Measurements from ENCODE around the gene HTRA3. TPM values are rescaled to one million over a fixed set of nuclear protein-coding genes. Genes with fewer than 3 reads are reported as not detected.

Gene HTRA3
- total RNA-seq, 1 experiment from 2014 or later: 2.3 TPM

DNA sequence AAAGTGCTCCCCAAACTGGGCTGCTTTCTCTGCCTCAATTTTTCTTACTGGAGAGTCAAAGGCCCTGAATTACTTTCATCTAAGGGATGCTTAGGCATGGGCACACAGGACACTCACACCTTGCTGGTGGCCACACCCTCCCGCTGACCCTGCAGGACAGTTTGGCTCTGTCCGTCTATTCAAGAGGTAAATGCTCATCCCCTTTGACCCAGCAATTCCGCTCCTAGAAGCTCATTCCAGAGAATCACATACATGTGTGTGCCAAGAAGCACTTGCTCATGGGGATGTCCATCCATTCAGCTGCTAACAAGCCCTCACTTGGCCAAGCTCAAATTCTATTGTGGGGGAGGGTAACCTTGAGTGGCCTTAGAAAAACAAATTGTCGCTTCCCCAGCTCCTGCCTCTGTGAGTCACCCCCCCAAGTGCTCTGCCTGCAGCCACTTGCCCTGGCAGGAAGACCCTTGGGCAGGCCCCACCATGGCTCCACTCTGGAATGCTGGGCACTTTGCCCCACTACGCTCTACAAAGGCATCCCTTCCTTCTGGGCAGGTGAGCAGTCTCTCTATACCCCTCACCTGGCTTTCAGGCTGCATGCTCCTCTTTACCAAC, 54.5 kb downstream of the HTRA3 start:
- Mint-ChIP-seq H3K36me3 (0 out of 2 replicates have a peak, but pooled peaks cover 2% of the 10 kb centered on the region), H3K4me1 (no peaks in the 10 kb centered on the region), H3K27me3 (ENCODE audit: low read depth) (no peaks in the 10 kb centered on the region), H3K9me3 (peaks cover 8% of the 10 kb centered on the region), H3K27ac (no peak overlapping the region), H3K4me3 (no peak overlapping the region)
- ChIA-PET CTCF (interaction anchor here (1.4 kb wide), 1 partner anchor 15 kb away, joined by 3 read pairs; no protein-coding TSS in a partner anchor), POLR2A (no interaction called here)
- TF ChIP-seq NFYB (CRISPR knock-in tag; conservative IDR thresholded peaks at IDR 0.05; ENCODE audit: low read depth) (no peak), NR2C2 (CRISPR knock-in tag; IDR thresholded peaks at IDR 0.05) (no peak)
- TF ChIP-seq, protein P1, sequence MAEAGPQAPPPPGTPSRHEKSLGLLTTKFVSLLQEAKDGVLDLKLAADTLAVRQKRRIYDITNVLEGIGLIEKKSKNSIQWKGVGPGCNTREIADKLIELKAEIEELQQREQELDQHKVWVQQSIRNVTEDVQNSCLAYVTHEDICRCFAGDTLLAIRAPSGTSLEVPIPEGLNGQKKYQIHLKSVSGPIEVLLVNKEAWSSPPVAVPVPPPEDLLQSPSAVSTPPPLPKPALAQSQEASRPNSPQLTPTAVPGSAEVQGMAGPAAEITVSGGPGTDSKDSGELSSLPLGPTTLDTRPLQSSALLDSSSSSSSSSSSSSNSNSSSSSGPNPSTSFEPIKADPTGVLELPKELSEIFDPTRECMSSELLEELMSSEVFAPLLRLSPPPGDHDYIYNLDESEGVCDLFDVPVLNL (CRISPR knock-in tag; IDR thresholded peaks at IDR 0.05; ENCODE audit: borderline replicate concordance, low read depth): no peak
- no peak for DNase-seq (ENCODE audit: low spot score)
- no peak for ATAC-seq

GRCh38 chr4:8324640-8325239, 55.2 kb downstream of the HTRA3 start:
- no peak overlapping the region for H3K27ac Mint-ChIP-seq
- TF ChIP-seq, protein P2, sequence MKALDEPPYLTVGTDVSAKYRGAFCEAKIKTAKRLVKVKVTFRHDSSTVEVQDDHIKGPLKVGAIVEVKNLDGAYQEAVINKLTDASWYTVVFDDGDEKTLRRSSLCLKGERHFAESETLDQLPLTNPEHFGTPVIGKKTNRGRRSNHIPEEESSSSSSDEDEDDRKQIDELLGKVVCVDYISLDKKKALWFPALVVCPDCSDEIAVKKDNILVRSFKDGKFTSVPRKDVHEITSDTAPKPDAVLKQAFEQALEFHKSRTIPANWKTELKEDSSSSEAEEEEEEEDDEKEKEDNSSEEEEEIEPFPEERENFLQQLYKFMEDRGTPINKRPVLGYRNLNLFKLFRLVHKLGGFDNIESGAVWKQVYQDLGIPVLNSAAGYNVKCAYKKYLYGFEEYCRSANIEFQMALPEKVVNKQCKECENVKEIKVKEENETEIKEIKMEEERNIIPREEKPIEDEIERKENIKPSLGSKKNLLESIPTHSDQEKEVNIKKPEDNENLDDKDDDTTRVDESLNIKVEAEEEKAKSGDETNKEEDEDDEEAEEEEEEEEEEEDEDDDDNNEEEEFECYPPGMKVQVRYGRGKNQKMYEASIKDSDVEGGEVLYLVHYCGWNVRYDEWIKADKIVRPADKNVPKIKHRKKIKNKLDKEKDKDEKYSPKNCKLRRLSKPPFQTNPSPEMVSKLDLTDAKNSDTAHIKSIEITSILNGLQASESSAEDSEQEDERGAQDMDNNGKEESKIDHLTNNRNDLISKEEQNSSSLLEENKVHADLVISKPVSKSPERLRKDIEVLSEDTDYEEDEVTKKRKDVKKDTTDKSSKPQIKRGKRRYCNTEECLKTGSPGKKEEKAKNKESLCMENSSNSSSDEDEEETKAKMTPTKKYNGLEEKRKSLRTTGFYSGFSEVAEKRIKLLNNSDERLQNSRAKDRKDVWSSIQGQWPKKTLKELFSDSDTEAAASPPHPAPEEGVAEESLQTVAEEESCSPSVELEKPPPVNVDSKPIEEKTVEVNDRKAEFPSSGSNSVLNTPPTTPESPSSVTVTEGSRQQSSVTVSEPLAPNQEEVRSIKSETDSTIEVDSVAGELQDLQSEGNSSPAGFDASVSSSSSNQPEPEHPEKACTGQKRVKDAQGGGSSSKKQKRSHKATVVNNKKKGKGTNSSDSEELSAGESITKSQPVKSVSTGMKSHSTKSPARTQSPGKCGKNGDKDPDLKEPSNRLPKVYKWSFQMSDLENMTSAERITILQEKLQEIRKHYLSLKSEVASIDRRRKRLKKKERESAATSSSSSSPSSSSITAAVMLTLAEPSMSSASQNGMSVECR (CRISPR knock-in tag; IDR thresholded peaks at IDR 0.05; ENCODE audit: borderline replicate concordance): no peak
- TF ChIP-seq NR2C2 (CRISPR knock-in tag; IDR thresholded peaks at IDR 0.05) (no peak), FOXK1 (CRISPR knock-in tag; IDR thresholded peaks at IDR 0.05) (no peak), SOX15 (CRISPR knock-in tag; IDR thresholded peaks at IDR 0.05) (no peak), HMGXB4 (CRISPR knock-in tag; IDR thresholded peaks at IDR 0.05) (no peak), ZNF317 (CRISPR knock-in tag; IDR thresholded peaks at IDR 0.05; ENCODE audit: borderline replicate concordance, low read depth) (no peak), PREB (CRISPR knock-in tag; IDR thresholded peaks at IDR 0.05; ENCODE audit: borderline replicate concordance) (no peak), ZBTB21 (CRISPR knock-in tag; IDR thresholded peaks at IDR 0.05; ENCODE audit: borderline replicate concordance) (no peak), NFATC4 (CRISPR knock-in tag; IDR thresholded peaks at IDR 0.05) (no peak), ATF1 (CRISPR knock-in tag; IDR thresholded peaks at IDR 0.05) (no peak)
- TF ChIP-seq, protein P3, sequence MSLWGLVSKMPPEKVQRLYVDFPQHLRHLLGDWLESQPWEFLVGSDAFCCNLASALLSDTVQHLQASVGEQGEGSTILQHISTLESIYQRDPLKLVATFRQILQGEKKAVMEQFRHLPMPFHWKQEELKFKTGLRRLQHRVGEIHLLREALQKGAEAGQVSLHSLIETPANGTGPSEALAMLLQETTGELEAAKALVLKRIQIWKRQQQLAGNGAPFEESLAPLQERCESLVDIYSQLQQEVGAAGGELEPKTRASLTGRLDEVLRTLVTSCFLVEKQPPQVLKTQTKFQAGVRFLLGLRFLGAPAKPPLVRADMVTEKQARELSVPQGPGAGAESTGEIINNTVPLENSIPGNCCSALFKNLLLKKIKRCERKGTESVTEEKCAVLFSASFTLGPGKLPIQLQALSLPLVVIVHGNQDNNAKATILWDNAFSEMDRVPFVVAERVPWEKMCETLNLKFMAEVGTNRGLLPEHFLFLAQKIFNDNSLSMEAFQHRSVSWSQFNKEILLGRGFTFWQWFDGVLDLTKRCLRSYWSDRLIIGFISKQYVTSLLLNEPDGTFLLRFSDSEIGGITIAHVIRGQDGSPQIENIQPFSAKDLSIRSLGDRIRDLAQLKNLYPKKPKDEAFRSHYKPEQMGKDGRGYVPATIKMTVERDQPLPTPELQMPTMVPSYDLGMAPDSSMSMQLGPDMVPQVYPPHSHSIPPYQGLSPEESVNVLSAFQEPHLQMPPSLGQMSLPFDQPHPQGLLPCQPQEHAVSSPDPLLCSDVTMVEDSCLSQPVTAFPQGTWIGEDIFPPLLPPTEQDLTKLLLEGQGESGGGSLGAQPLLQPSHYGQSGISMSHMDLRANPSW (CRISPR knock-in tag; conservative IDR thresholded peaks at IDR 0.05; ENCODE audit: low read depth): no peak
- TF ChIP-seq, protein P4, sequence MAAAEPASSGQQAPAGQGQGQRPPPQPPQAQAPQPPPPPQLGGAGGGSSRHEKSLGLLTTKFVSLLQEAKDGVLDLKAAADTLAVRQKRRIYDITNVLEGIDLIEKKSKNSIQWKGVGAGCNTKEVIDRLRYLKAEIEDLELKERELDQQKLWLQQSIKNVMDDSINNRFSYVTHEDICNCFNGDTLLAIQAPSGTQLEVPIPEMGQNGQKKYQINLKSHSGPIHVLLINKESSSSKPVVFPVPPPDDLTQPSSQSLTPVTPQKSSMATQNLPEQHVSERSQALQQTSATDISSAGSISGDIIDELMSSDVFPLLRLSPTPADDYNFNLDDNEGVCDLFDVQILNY (CRISPR knock-in tag; IDR thresholded peaks at IDR 0.05): no peak
- TF ChIP-seq, protein P1 (CRISPR knock-in tag; IDR thresholded peaks at IDR 0.05; ENCODE audit: borderline replicate concordance, low read depth): no peak
- no peak for DNase-seq (ENCODE audit: low spot score)
- H3K4me1 Mint-ChIP-seq: no peaks in the 10 kb centered on the region
- 0 out of 2 replicates have a peak, but pooled peaks cover 2% of the 10 kb centered on the region for H3K36me3 Mint-ChIP-seq
- ChIA-PET CTCF (no interaction called here), POLR2A (no interaction called here)
- H3K4me3 Mint-ChIP-seq: no peak overlapping the region
- no peaks in the 10 kb centered on the region for H3K27me3 Mint-ChIP-seq (ENCODE audit: low read depth)
- H3K9me3 Mint-ChIP-seq: peaks cover 8% of the 10 kb centered on the region
- ATAC-seq: no peak
